Upper lobe of right lung (tissue), 1 donor: Measurements from ENCODE around the gene PRADC1. TPM values are rescaled to one million over a fixed set of nuclear protein-coding genes. Genes with fewer than 3 reads are reported as not detected.

ENCODE experiments used
- ATAC-seq: fragments of 200-7000 bp; cut with Tn5 transposase; one replicate; pipeline ENCODE4 v1.9.1; 2020; ENCODE audit warnings: mild to moderate bottlenecking, moderate library complexity
- DNase-seq: peaks from one replicate; pipeline ENCODE4 v3.0.0-alpha.2; 2020
- H3K27ac ChIP-seq: fragments of 200-600 bp; one replicate; pipeline ENCODE4 v1.8.0; 2022
- H3K27me3 ChIP-seq: fragments of 200-600 bp; one replicate; pipeline ENCODE4 v1.8.0; 2022; ENCODE audit warnings: mild to moderate bottlenecking
- H3K36me3 ChIP-seq: fragments of 200-600 bp; one replicate; pipeline ENCODE4 v1.8.0; 2022
- H3K4me1 ChIP-seq: fragments of 200-600 bp; one replicate; pipeline ENCODE4 v1.8.0; 2022
- H3K4me3 ChIP-seq: fragments of 200-600 bp; one replicate; pipeline ENCODE4 v1.8.0; 2022; ENCODE audit warnings: mild to moderate bottlenecking
- H3K9me3 ChIP-seq: fragments of 200-600 bp; one replicate; pipeline ENCODE4 v1.8.0; 2022
- intact Hi-C: fragments of 100-400 bp; cut with DNase I; formaldehyde crosslinking; loops from one replicate; pipeline ENCODE4 v1.11.0; 2022
- long read RNA-seq: library from polyadenylated mRNA; unstranded; transcript quantifications from one replicate; pipeline ENCODE4 v2.0.0, GENCODE V29; 2021
- total RNA-seq: library from RNA; stranded (reverse); fragmentation: NEBNext Ultra II Directional; extraction: Animal tissue kit (Norgen Biotek cat#: 25700); gene quantifications from one replicate; pipeline ENCODE4 v1.2.1, GENCODE V29; 2021
- TF ChIP-seq, protein P1 (sequence below): fragments of 200-600 bp; IDR thresholded peaks from one replicate; pipeline ENCODE4 v1.8.0; 2022; ENCODE audit warnings: antibody characterized with exemption
- donor health status: DM: no; HTN: yes; CAD: no; lungs with severe emphysema.

Gene PRADC1
- 15.5 TPM for total RNA-seq
- long read RNA-seq, transcript PRADC1-201 (5 exons, 1,083 nt): major isoform, 20 of 24 reads
- long read RNA-seq, partial matches to known transcripts: 3 of 24 reads
- long read RNA-seq, other reads (novel, unspliced or antisense): 1 of 24 reads

DNA sequence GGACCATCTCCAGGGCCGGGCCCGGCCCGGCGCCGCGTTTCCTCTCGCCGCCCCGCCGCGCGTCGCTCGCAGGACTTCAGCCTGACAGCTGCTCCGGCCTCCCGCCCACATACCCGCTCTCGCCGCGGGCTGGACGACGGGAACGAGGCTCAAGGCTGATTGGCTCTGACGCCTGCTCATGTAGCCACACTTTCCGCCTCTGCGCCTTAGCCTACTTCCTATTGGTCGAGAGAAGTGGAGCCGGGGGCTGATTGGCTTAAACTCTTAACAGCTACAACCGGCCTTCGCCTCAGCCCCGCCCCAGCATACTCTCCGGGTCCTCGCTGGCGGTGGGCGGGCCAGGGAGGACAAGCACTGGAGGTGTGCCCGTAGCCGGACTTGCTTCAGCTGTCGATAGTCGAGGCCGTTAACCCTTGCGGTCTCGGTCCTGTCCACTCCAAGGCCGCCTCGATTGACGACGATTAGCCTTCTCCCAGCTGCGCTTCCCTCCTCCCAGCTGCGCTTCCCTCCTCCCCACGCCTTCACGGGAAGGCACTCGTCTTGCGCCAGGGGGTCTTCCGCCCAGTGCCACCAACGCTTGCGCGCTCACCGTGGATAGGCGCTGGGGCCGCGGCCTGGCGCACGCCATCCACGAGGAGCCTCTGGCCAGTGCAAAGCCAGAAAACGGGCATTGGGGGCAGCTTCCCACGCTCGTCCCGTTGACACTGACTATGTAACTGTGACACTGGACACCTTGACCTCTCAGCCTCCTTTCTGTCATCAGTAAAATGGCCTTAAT, at the start of gene PRADC1:
Gene PRADC1 (minus strand): TSS at position 86 of the 778 bp plus-strand sequence. CDS start 79 bp downstream, at position 7.
- peak within 1 kb of the TSS; percentile 91 for H3K27ac ChIP-seq
- H3K27me3 ChIP-seq: no peaks in the 10 kb centered on the region
- peak within 1 kb of the TSS; percentile 93 for H3K4me3 ChIP-seq
- peaks cover 24% of the 10 kb centered on the region for H3K4me1 ChIP-seq
- DNase-seq: peak; percentile 99
- peaks cover 14% of the 10 kb centered on the region for H3K36me3 ChIP-seq
- H3K9me3 ChIP-seq: no peaks in the 10 kb centered on the region
- TF ChIP-seq, protein P1, sequence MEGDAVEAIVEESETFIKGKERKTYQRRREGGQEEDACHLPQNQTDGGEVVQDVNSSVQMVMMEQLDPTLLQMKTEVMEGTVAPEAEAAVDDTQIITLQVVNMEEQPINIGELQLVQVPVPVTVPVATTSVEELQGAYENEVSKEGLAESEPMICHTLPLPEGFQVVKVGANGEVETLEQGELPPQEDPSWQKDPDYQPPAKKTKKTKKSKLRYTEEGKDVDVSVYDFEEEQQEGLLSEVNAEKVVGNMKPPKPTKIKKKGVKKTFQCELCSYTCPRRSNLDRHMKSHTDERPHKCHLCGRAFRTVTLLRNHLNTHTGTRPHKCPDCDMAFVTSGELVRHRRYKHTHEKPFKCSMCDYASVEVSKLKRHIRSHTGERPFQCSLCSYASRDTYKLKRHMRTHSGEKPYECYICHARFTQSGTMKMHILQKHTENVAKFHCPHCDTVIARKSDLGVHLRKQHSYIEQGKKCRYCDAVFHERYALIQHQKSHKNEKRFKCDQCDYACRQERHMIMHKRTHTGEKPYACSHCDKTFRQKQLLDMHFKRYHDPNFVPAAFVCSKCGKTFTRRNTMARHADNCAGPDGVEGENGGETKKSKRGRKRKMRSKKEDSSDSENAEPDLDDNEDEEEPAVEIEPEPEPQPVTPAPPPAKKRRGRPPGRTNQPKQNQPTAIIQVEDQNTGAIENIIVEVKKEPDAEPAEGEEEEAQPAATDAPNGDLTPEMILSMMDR: no peak
- intact Hi-C loops: no loop called here
- ATAC-seq: peak; percentile 96

DNA sequence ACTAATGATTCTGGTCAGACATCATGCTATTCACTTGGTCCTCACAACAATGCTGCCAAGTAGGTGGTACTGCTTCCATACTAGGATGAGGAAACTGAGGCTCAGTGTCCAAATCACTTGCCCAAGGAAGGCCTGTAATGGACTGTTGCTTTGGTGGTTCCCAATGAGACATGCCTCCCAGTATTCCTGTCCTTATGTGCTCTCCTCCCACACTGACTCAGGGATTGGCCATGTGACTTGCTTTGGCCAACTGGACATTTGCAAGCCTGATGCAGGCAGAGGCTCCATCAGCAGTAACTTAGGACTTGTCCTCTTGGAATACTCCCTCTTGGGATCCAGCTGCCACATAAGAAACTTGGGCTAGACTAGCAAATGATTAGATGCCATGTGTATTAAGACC, 48.2 kb upstream of the PRADC1 start:
- Histone ChIP-seq H3K4me1 (peaks cover 15% of the 10 kb centered on the region), H3K9me3 (no peaks in the 10 kb centered on the region), H3K27ac (no peak overlapping the region), H3K36me3 (no peaks in the 10 kb centered on the region), H3K27me3 (peaks cover 4% of the 10 kb centered on the region), H3K4me3 (no peak overlapping the region)
- DNase-seq: no peak
- ATAC-seq: no peak
- intact Hi-C loops: no loop called here
- TF ChIP-seq, protein P1: no peak

GRCh38 chr2:73279852-73280251, 46.8 kb upstream of the PRADC1 start:
- no peak overlapping the region for H3K4me3 ChIP-seq
- H3K4me1 ChIP-seq: peaks cover 9% of the 10 kb centered on the region
- no peak overlapping the region for H3K27ac ChIP-seq
- TF ChIP-seq, protein P1: no peak
- no peaks in the 10 kb centered on the region for H3K36me3 ChIP-seq
- intact Hi-C loops: no loop called here
- H3K27me3 ChIP-seq: no peaks in the 10 kb centered on the region
- DNase-seq (no peak), ATAC-seq (no peak)
- H3K9me3 ChIP-seq: no peaks in the 10 kb centered on the region

DNA sequence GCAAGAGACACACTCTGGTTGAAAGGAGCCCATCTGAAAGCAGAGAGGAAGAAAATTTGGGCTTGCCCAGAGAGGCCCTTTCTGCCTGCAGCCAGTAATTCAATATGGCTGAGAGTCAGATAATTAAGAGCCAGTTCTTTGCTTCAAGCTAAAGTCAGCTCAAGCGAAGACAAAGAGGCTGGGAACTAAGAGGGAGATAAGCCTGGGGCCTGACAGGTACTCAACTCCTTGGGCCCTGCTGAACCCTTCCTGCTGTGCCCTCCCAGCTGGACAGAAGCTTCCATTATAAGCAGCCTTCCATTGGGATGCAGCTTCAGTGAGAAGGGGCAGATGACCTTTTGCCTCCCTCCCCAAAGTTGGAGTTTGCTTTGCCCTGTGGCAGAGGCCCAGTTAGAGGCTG, 39.2 kb upstream of the PRADC1 start:
- TF ChIP-seq, protein P1: no peak
- H3K27me3 ChIP-seq: peaks cover 26% of the 10 kb centered on the region
- no peaks in the 10 kb centered on the region for H3K36me3 ChIP-seq
- H3K4me1 ChIP-seq: no peaks in the 10 kb centered on the region
- no peak overlapping the region for H3K27ac ChIP-seq
- H3K4me3 ChIP-seq: no peak overlapping the region
- no peak for ATAC-seq
- H3K9me3 ChIP-seq: no peaks in the 10 kb centered on the region
- intact Hi-C loops: no loop called here
- DNase-seq: peak; percentile 43

GRCh38 chr2:73269686-73270465, 36.8 kb upstream of the PRADC1 start:
- Histone ChIP-seq H3K9me3 (no peaks in the 10 kb centered on the region), H3K36me3 (no peaks in the 10 kb centered on the region), H3K4me3 (no peak overlapping the region), H3K27ac (no peak overlapping the region), H3K4me1 (no peaks in the 10 kb centered on the region), H3K27me3 (peaks cover 35% of the 10 kb centered on the region)
- DNase-seq: no peak
- intact Hi-C loops: no loop called here
- TF ChIP-seq, protein P1: no peak
- ATAC-seq: no peak
